Mononuclear cell (primary cell): Measurements from ENCODE around the gene SEC14L1. TPM values are rescaled to one million over a fixed set of nuclear protein-coding genes. Genes with fewer than 3 reads are reported as not detected.
"Not testable (repeated sequence)": the region's sequence is repeated elsewhere in the genome, so short reads cannot be mapped to it uniquely, and the experiment has no call there.

Experiments
- H3K27me3 ChIP-seq: 2 replicates; pipeline ENCODE4 v1.6.0; 2011; ENCODE audit warnings: low read length, control low read depth; ENCODE audit not compliant: insufficient read depth
- H3K4me1 ChIP-seq: 2 replicates; pipeline ENCODE4 v1.5.1; 2011; ENCODE audit warnings: mild to moderate bottlenecking, low read length, control low read depth; ENCODE audit not compliant: insufficient read depth
- H3K4me3 ChIP-seq: 2 replicates; pipeline ENCODE4 v1.5.1; 2011; ENCODE audit warnings: mild to moderate bottlenecking, low read length, moderate library complexity
- H3K9me3 ChIP-seq: 2 replicates; pipeline ENCODE4 v1.5.1; 2011; ENCODE audit warnings: low read depth, mild to moderate bottlenecking, control low read depth, low read length
- total RNA-seq: library from RNA; depleted of rRNA; stranded (reverse); fragments of >200 nt; gene quantifications from one replicate; pipeline ENCODE4 v1.2.3, GENCODE V29; 2012

SEC14L1 gene
- total RNA-seq: 74.6 TPM

DNA sequence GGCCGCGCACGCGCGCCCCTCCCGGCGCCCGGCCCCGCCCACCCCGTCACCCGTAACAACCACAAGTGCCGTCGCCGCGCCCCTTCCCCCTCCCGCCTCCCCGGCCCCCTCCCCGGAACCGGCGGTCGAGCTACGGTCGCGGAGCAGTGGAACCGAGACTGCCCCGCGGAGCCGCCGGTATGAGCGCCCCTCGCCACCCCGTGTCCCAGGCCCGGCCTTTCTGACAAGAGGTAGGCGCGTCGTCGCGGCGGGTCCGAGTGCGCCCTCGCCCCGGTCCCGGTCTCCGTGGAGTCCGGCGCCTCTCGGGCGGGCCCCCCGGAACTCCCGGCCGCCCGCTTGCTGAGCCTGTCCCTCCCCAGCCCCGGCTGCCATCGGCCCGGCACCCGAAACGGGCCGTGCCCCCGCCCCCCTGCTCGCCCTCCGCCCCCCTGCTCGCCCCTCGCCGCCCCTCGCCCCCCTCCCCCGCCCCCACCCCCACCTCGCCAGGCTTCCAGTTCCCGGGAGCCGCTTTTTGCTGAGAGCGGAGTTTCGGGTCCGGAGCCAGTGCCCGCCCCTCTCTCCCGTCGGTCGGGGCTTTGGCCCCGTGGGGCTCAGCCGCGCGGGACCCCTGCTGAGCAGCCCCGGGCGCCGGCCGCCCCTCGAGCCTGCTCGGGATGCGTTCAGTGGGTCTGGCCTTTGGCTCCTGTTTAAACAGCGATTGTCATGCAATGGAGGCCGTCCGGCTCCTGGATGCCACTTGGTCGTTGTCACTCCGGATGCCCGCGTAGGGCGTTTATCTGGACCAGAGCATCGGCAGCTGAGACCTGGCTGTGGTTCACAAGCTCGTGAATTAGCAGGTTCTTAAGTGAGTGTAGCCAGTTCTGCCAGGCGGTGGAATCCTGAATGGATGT lies at the start of gene SEC14L1:
Gene SEC14L1 (plus strand): TSS at position 92 of the 890 bp plus-strand sequence. CDS start 2,628 bp downstream, outside the sequence.
- H3K27me3 ChIP-seq: no peaks in the 10 kb centered on the region
- H3K4me1 ChIP-seq: peaks cover 69% of the 10 kb centered on the region
- peak within 1 kb of the TSS; percentile 86 for H3K4me3 ChIP-seq
- H3K9me3 ChIP-seq: peaks cover 5% of the 10 kb centered on the region

DNA sequence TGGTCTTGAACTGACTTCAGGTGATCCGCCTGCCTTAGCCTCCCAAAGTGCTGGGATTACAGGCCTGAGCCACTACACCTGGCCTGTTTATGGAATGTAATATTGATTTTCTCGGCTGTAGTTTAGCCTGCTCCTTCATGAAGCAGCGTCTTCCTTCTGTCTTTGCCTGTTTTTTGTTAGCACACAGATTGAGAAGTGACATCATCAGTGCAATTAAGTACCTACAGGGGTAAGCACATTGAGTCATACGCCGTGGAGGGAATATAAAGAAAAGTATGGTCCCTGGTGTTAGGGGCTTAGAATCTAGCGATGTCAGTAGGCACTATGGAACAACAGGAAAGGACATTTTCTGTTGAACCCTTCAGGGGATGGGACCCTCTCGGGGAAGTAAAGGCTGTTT lies 48.7 kb upstream of the SEC14L1 start:
- no peaks in the 10 kb centered on the region for H3K9me3 ChIP-seq
- peaks cover 33% of the 10 kb centered on the region for H3K4me1 ChIP-seq
- H3K4me3 ChIP-seq: no peak overlapping the region
- H3K27me3 ChIP-seq: no peaks in the 10 kb centered on the region

DNA sequence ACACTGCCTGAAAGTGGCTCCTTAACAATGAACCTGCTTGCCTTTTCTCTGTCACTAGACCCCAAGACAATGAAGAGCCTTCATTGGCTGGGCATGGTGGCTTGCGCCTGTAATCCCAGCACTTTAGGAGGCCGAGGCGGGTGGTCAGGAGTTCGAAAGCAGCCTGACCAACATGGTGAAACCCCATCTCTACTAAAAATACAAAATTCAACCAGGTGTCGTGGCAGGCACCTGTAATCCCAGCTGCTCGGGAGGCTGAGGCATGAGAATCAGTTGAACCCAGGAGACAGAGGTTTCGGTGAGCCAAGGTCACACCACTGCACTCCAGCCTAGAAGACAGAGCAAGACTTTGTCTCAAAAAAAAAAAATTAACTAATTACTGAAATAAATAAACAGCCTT lies 45.3 kb upstream of the SEC14L1 start:
- Histone ChIP-seq H3K27me3 (no peaks in the 10 kb centered on the region), H3K4me3 (no peak overlapping the region), H3K9me3 (no peaks in the 10 kb centered on the region), H3K4me1 (peaks cover 41% of the 10 kb centered on the region)

DNA sequence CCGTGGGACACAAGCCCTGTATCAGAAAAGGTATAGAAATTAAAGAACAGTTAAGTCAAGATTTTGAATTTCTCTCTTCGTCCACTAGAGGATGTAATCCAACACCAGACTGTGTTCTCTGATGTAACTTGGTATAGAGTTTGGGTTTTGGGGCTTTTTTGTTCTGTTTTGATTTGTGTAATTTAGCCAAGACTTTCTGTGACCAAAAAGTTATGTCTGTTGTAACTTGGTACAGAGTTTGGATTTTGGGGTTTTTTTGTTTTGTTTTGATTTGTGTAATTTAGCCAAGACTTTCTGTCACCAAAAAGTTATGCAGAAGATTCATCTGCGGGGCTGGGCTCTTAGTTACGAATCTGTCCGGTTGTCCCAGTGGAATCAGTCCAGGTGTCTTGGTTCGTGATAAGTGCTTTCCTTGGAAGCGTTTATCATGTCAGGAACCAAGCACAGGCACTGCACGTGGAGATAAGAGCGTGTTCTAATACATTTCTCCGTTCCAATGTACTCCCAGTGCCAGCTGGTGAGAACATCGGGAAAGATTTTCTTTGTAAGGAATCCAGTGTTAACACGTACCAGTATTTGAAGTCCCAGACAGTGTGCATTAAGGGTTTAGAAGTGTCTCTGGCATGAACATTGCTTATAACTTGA lies 44.1 kb upstream of the SEC14L1 start:
- no peaks in the 10 kb centered on the region for H3K9me3 ChIP-seq
- H3K4me3 ChIP-seq: no peak overlapping the region
- H3K27me3 ChIP-seq: no peaks in the 10 kb centered on the region
- peaks cover 41% of the 10 kb centered on the region for H3K4me1 ChIP-seq

DNA sequence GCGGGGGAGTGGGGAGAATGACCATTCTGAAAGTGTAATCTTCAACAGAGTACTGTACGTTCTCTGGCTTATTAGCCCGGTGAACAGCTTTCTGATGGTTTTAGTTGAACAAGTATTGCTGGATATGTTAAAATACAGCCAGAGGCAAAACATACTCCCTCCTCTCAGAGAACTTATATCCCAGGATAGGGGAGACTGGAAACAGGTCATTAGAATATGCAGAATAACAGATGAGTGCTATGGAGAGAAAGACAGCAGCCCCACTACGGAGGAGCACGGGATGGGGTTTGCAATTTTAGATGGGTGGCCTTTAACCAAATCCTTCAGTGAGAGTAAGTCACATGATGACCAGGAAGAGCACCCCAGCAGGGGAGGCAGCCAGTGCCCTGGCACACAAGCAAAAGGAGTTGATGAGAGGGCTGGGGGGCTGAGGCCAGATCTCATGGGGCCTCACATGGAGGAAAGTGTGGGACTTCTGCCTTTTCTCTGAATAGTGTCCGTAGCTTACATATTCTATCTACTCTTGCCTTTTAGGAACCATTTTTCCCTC lies 43.1 kb upstream of the SEC14L1 start:
- peaks cover 41% of the 10 kb centered on the region for H3K4me1 ChIP-seq
- H3K27me3 ChIP-seq: no peaks in the 10 kb centered on the region
- H3K4me3 ChIP-seq: no peak overlapping the region
- no peaks in the 10 kb centered on the region for H3K9me3 ChIP-seq

DNA sequence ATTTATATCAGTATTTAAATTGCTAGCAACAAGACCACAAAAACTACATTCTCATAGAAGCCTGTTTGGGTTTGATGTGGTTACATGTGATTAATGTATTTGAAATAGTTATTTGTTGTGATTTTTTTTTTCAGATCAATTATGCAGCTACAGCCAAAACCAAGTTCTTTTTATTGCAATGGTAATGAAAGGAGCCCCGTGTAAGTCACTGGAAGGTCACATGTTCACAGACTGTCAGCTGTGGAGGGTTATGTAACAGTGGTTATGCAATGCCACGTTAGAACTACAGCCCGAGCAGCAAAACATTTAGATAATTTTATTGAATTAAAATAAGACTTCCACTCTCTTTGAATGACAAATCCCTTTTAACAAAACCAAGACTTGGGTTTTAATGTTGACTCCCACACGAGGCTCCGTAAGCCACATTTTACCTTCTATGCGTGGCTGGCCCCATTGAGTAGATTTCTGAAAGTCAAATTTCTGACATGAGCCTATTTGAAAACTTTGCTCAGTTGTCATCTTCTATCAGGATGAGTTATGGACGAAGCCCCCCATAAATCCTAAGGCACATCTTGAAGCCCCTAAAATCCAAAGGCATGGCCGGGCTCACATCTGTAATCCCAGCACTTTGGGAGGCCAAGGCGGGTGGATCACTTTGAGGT lies 41.8 kb upstream of the SEC14L1 start:
- no peaks in the 10 kb centered on the region for H3K27me3 ChIP-seq
- peaks cover 41% of the 10 kb centered on the region for H3K4me1 ChIP-seq
- H3K9me3 ChIP-seq: no peaks in the 10 kb centered on the region
- no peak overlapping the region for H3K4me3 ChIP-seq

DNA sequence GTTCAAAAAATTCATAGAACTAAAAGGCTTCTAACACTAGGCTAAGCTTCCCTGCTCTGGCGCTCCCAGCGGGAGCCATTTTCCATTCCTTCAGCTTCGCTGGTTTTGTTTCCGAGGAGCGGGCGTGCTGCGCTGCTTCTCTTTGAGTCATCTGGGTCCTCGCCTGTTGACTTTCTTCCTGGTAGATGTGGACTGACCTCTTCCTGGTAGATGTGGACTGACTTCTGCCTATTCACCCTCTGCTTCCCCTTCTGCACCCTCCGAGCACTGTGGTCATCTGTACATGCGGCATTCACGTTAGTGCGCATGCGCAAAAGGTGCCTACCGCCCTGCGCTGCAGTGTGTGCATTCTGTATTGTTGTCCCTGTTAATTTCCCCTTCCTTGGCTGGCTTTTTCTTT lies 40.8 kb upstream of the SEC14L1 start:
- Histone ChIP-seq H3K4me1 (peaks cover 41% of the 10 kb centered on the region), H3K4me3 (no peak overlapping the region), H3K9me3 (no peaks in the 10 kb centered on the region), H3K27me3 (no peaks in the 10 kb centered on the region)

DNA sequence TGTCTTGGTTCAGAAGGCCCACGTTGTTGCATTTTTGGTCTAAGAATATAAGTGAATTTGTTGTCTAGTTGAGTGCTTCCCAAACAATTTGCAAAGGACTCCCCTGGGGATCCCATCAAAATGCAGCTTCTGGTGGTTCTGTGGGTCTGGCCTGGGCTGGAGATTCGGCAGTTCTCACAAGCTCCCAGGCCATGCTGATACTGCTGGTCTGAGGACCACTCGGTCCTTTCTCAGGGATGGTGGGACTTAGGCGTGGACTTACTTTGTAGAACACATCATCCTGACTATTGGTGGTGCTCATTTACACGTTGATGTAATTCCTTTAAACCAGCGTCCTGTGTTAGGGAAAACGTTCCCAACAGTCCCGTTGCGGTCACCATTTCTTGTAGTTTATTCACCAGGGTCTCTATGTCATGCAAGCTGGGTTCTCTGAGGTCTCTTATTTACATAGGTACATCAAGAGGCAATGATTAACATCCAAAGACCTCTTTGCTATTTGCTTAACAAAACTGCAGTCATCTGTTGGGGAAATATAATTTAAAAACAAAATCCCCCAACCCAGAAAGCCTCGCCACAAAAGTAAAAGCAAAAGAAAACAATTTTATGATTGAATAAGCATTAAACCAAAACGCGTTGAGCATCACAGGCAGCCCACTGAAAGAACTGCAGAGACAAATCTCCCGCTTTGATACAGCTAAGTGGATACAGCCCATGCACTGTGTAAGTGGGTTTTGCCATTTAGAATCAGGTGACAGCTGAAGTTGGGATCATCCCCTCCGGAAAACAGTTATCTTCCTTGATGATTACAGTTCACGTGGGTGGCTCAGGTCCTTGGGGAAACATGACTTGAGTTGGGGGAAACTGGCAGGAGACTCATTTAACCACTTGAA lies 39.0 kb upstream of the SEC14L1 start:
- no peaks in the 10 kb centered on the region for H3K9me3 ChIP-seq

DNA sequence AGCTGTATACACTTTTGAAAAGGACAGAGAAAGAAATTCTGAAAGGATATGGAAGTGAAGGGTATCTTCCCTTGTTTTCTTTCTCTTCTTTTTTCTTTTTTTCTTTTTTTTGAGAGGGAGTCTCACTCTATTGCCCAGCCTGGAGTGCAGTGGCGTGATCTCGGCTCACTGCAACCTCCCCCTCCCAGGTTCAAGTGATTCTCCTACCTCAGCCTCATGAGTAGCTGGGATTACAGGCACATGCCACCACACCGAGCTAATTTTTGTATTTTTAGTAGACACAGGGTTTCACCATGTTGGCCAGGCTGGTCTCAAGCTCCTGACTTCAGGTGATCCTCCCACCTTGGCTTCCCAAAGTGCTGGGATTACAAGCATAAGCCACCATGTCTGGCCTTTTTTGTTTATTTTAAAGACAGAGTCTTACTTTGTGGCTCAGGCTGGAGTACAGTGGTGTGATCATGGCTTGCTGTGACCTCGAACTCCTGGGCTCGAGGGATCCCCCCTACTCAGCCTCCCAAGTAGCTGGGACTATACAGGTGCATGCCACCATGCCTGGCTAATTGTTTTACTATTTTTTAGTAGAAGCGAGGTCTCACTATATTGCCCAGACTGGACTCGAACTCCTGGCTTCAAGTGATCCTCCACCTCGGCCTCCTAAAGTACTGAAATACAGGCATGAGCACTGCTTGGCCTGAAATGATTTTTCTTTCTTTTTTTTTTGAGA lies 38.2 kb upstream of the SEC14L1 start:
- H3K4me1 ChIP-seq: peaks cover 34% of the 10 kb centered on the region
- not testable (repeated sequence) for H3K27me3 ChIP-seq, H3K4me3 ChIP-seq, H3K9me3 ChIP-seq

More for the DNA sequence above, 39.0 kb upstream of the SEC14L1 start:
- Histone ChIP-seq H3K27me3 (no peaks in the 10 kb centered on the region), H3K4me3 (no peak overlapping the region), H3K4me1 (peaks cover 40% of the 10 kb centered on the region)

DNA sequence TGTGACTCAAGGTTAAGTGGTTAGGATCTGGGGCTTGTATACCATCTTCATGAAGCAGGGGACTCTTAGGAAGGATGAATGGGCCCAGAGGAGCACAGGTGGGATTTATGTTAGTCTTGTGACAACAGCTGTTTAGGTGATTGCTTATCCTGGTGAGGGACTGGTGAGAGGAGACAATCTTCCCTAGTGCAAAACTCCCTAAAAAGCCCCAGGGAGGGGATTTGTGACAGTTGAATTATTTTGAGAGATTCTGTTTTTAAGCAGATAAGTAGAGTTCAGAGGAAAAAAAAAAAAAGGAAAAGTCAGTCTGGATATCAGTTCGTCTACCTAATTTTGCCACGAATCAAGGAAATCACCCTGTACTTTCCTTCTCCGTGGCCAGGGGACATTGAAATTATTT lies 35.1 kb upstream of the SEC14L1 start:
- Histone ChIP-seq H3K4me1 (peaks cover 23% of the 10 kb centered on the region), H3K27me3 (no peaks in the 10 kb centered on the region), H3K9me3 (no peaks in the 10 kb centered on the region), H3K4me3 (no peak overlapping the region)

DNA sequence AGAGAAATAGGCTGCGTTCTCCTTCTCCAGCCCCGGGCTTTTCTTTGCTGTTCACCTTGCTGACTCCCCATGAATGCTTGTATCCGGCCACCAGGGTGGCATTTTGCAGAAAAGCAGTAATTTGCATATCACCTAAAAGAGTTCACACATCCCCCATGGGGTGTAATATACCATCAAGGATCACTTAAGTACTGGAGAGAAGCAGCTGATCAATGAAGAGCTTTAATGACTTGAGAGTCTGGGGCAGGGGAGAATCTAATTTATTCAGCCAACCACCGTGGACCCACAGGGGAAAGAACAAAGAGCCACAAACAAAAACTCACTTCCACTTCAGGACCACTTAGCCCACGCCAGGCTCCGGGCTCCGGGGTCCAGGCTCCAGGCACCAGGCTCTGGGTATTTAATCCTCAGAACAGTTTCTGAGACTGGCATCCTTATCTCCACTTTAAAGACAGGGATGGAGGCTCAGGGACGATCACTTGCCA lies 33.9 kb upstream of the SEC14L1 start:
- peaks cover 33% of the 10 kb centered on the region for H3K4me1 ChIP-seq
- H3K4me3 ChIP-seq: no peak overlapping the region
- H3K27me3 ChIP-seq: no peaks in the 10 kb centered on the region
- H3K9me3 ChIP-seq: no peaks in the 10 kb centered on the region

DNA sequence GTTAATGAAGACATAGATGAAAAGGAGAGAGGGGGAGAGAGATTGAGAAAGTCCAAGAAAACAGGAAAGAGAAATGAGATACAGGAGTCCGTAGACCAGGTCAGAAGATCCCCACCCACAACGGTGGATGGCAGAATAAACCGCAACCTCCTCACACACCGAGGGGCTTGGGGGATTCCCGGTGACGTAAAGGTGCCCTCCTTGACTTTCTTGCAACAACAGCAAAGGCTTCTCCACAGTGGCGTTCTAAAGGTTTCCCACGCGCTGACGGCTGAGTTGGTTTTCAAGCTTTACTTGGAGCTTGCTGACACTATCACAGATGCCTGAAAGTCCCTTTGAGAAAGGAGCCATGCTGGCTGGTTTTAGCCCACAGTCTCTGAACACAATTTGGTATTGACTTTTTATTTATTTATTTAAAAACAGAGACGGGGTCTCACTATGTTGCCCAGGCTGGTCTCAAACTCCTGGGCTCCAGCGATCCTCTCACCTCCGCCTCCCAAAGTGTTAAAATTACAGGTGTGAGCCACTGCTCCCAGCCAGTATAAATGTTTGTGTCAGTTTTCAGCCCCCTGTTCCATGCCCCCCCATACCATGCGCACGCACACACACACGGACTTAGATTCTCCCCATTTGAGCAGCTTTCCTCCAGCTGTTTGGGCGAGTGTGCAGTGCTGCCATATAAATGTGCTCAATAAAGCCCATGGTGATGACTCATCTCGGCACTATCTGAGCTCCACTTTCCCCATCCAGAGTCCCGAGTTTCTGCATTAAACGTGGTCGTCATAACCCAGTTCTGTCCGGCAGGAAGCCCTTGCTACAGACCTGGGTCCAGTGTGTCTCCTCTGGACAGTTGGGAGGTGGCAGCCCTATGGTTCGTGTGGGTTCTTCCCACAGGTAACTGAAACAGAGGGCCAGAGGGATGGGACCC lies 33.0 kb upstream of the SEC14L1 start:
- H3K9me3 ChIP-seq: no peaks in the 10 kb centered on the region
- H3K4me3 ChIP-seq: no peak overlapping the region
- H3K27me3 ChIP-seq: no peaks in the 10 kb centered on the region
- H3K4me1 ChIP-seq: peaks cover 35% of the 10 kb centered on the region
